Liver (tissue), 9 donors: ENCODE measurements around the gene FCRL6. TPM values are rescaled to one million over a fixed set of nuclear protein-coding genes. Genes with fewer than 3 reads are reported as not detected.

Source experiments
- DNase-seq: peaks from one replicate; pipeline ENCODE4 v3.0.0-alpha.2; 2017; ENCODE audit warnings: low spot score
- H3K27ac ChIP-seq, 2 donors: one replicate each; pipeline ENCODE4 v1.7.0; 2013; ENCODE audit warnings: inconsistent platforms in 2 of 2, low read length in 2 of 2, control low read depth in 1 of 2, low read depth in 1 of 2, mild to moderate bottlenecking in 1 of 2
- H3K27me3 ChIP-seq, 4 donors: one replicate each; pipeline versions ENCODE4 v1.6.1 to v1.7.0; 2013; ENCODE audit warnings: low read length in 3 of 4, inconsistent platforms in 1 of 4, mild to moderate bottlenecking in 1 of 4, moderate library complexity in 1 of 4; ENCODE audit not compliant: control insufficient read depth in 4 of 4, insufficient read depth in 4 of 4
- H3K36me3 ChIP-seq, 4 donors: one replicate each; pipeline versions ENCODE4 v1.6.1 to v1.7.0; 2013; ENCODE audit warnings: low read length in 3 of 4, mild to moderate bottlenecking in 3 of 4, low read depth in 1 of 4, moderate library complexity in 1 of 4; ENCODE audit not compliant: control insufficient read depth in 4 of 4, insufficient read depth in 3 of 4
- H3K4me1 ChIP-seq, 4 donors: one replicate each; pipeline versions ENCODE4 v1.6.1 to v1.7.0; 2013; ENCODE audit warnings: low read length in 3 of 4, mild to moderate bottlenecking in 3 of 4, moderate library complexity in 1 of 4; ENCODE audit not compliant: control insufficient read depth in 4 of 4, insufficient read depth in 4 of 4
- H3K4me3 ChIP-seq, 3 donors: one replicate each; pipeline versions ENCODE4 v1.6.1 to v1.7.0; 2013; ENCODE audit warnings: low read length in 3 of 3, control low read depth in 1 of 3, low read depth in 1 of 3, mild to moderate bottlenecking in 1 of 3
- H3K9ac ChIP-seq, 2 donors: one replicate each; pipeline ENCODE4 v1.7.0; 2013; ENCODE audit warnings: low read length in 2 of 2, mild to moderate bottlenecking in 2 of 2, moderate library complexity in 2 of 2, control low read depth in 1 of 2, low read depth in 1 of 2
- H3K9me3 ChIP-seq, 4 donors: one replicate each; pipeline versions ENCODE4 v1.6.1 to v1.7.0; 2013; ENCODE audit warnings: low read length in 3 of 4; ENCODE audit not compliant: control insufficient read depth in 4 of 4
- CTCF ChIP-seq: fragments of 150-350 bp; IDR thresholded peaks from 2 replicates; pipeline ENCODE4 v1.5.1; 2017; ENCODE audit warnings: improper control_type of control experiment, low read depth, low read length; ENCODE audit not compliant: missing input control
- EGR1 ChIP-seq, 2 donors: IDR thresholded peaks; 2 replicates each; pipeline ENCODE4 v1.6.1; 2016 to 2018; ENCODE audit warnings: antibody characterized with exemption in 2 of 2, low read depth in 2 of 2
- FOXA1 ChIP-seq: IDR thresholded peaks from 2 replicates; pipeline ENCODE4 v1.6.1; 2016; ENCODE audit warnings: antibody characterized with exemption
- FOXA2 ChIP-seq: IDR thresholded peaks from 2 replicates; pipeline ENCODE4 v1.6.1; 2016; ENCODE audit warnings: antibody characterized with exemption
- GABPA ChIP-seq, 2 donors: IDR thresholded peaks in 1 of 2; conservative IDR thresholded peaks in 1 of 2; 2 replicates each; pipeline ENCODE4 v1.6.1; 2016; ENCODE audit warnings: antibody characterized with exemption in 2 of 2, mild to moderate bottlenecking in 1 of 2, moderate library complexity in 1 of 2
- HNF4A ChIP-seq, 2 donors: conservative IDR thresholded peaks; 2 replicates each; pipeline ENCODE4 v1.6.1; 2016; ENCODE audit warnings: antibody characterized with exemption in 2 of 2, mild to moderate bottlenecking in 2 of 2
- HNF4G ChIP-seq: IDR thresholded peaks from 2 replicates; pipeline ENCODE4 v1.6.1; 2016; ENCODE audit warnings: antibody characterized with exemption
- JUND ChIP-seq, 2 donors: IDR thresholded peaks; 2 replicates each; pipeline ENCODE4 v1.6.1; 2016; ENCODE audit warnings: antibody characterized with exemption in 2 of 2
- NR2F2 ChIP-seq: IDR thresholded peaks from 2 replicates; pipeline ENCODE4 v1.6.1; 2016; ENCODE audit warnings: antibody characterized with exemption
- RAD21 ChIP-seq, 2 donors: IDR thresholded peaks; 2 replicates each; pipeline ENCODE4 v1.6.1; 2016; ENCODE audit warnings: antibody characterized with exemption in 2 of 2, mild to moderate bottlenecking in 2 of 2
- REST ChIP-seq: IDR thresholded peaks from 2 replicates; pipeline ENCODE4 v1.6.1; 2016; ENCODE audit warnings: antibody characterized with exemption, mild to moderate bottlenecking
- RXRA ChIP-seq, 2 donors: IDR thresholded peaks; 2 replicates each; pipeline ENCODE4 v1.6.1; 2017 to 2018; ENCODE audit warnings: antibody characterized with exemption in 2 of 2, mild to moderate bottlenecking in 1 of 2
- SP1 ChIP-seq: IDR thresholded peaks from 2 replicates; pipeline ENCODE4 v1.6.1; 2018; ENCODE audit warnings: antibody characterized with exemption, mild to moderate bottlenecking
- TAF1 ChIP-seq: conservative IDR thresholded peaks from 2 replicates; pipeline ENCODE4 v1.6.1; 2016; ENCODE audit warnings: antibody characterized with exemption, mild to moderate bottlenecking
- YY1 ChIP-seq: IDR thresholded peaks from 2 replicates; pipeline ENCODE4 v1.6.1; 2016; ENCODE audit warnings: antibody characterized with exemption, mild to moderate bottlenecking
- ZBTB33 ChIP-seq: IDR thresholded peaks from 2 replicates; pipeline ENCODE4 v1.6.1; 2016; ENCODE audit warnings: antibody characterized with exemption
- WGBS: extraction: QIAGEN DNeasy Blood & Tissue Kit; methylation state at CpG from one replicate; pipeline ENCODE4 v1.1.7; 2013; 5-methylcytosine and 5-hydroxymethylcytosine counted together
- polyA plus RNA-seq, 2 donors: library from polyadenylated mRNA; stranded (reverse) in 1 of 2; unstranded in 1 of 2; fragments of 200-250 nt in 1 of 2; fragments of >200 nt in 1 of 2; fragmentation: Nextera tagmentation in 1 of 2; extraction: Ambion mirVana in 1 of 2; gene quantifications; one replicate each; pipeline versions ENCODE4 v1.2.1 to v1.2.3, GENCODE V29; 2013 to 2015
- total RNA-seq, 2 donors: library from RNA; depleted of rRNA; stranded (reverse); fragments of >200 nt; gene quantifications; one replicate each; pipeline ENCODE4 v1.2.3, GENCODE V29; 2014
- TF ChIP-seq, protein P1 (sequence below): IDR thresholded peaks from 2 replicates; pipeline ENCODE4 v1.6.1; 2016; ENCODE audit warnings: antibody characterized with exemption
- TF ChIP-seq, protein P2 (sequence below): IDR thresholded peaks from 2 replicates; pipeline ENCODE4 v1.6.1; 2016; ENCODE audit warnings: antibody characterized with exemption
- donor health status: healthy.
- donor health status: healthy.
- donor health status: healthy.
- donor health status: healthy.
- donor health status: healthy.

Gene FCRL6
- total and polyA plus RNA-seq, 4 donors = 0.09 to 2.7 (median 0.71) TPM

DNA sequence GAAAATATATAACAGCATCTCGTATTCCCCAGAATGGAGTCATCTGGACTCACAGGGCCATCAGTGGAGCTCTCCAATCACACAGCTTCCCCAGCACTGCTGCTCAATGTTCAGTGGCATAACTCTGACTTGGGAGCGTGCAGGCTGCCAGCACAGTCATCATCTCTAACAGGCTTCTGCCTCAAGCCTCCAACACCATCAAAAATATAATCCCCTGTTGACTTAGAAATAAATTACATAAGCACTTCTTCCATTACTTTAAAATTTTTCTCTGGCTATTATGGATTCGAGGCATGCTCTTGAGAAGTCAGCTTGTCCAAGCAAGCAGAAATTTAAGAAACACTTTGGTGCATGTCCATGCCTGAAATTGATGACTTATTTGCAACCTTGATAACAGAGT is 15.2 kb upstream of the FCRL6 start:
- H3K9ac ChIP-seq = no peak overlapping the region
- H3K36me3 ChIP-seq = no peaks in the 10 kb centered on the region
- H3K4me3 ChIP-seq = no peak overlapping the region
- H3K9me3 ChIP-seq = no peaks in the 10 kb centered on the region
- TF ChIP-seq GABPA (IDR thresholded peaks at IDR 0.05 in 1 of 2, conservative IDR thresholded peaks at IDR 0.05 in 1 of 2) = no peak
- TF ChIP-seq ZBTB33 = no peak
- TF ChIP-seq YY1 = no peak
- no peak for TF ChIP-seq SP1
- TF ChIP-seq TAF1 = no peak
- TF ChIP-seq, protein P1, sequence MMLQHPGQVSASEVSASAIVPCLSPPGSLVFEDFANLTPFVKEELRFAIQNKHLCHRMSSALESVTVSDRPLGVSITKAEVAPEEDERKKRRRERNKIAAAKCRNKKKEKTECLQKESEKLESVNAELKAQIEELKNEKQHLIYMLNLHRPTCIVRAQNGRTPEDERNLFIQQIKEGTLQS = no peak
- no peak for TF ChIP-seq JUND (IDR thresholded peaks at IDR 0.05)
- TF ChIP-seq, protein P2, sequence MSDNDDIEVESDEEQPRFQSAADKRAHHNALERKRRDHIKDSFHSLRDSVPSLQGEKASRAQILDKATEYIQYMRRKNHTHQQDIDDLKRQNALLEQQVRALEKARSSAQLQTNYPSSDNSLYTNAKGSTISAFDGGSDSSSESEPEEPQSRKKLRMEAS = no peak
- no peak for TF ChIP-seq CTCF
- no peak for TF ChIP-seq RAD21 (IDR thresholded peaks at IDR 0.05)
- TF ChIP-seq NR2F2 = no peak
- TF ChIP-seq FOXA1 = no peak
- no peak for TF ChIP-seq HNF4A (conservative IDR thresholded peaks at IDR 0.05)
- TF ChIP-seq FOXA2 = no peak
- TF ChIP-seq EGR1 (IDR thresholded peaks at IDR 0.05; ENCODE audit: low read depth in 2 of 2) = no peak
- TF ChIP-seq HNF4G = no peak
- no peak for TF ChIP-seq REST
- no peak for TF ChIP-seq RXRA (IDR thresholded peaks at IDR 0.05)
- no peak for DNase-seq
- H3K27ac ChIP-seq = no peak overlapping the region
- 86% methylated on average over 3 of the region's 3 CpGs for WGBS
- H3K27me3 ChIP-seq = no peaks in the 10 kb centered on the region
- H3K4me1 ChIP-seq = peaks cover 0 to 18% (median 5%) of the 10 kb centered on the region in 4 donors
